Measurements from ENCODE around the gene RRM2.
A peak's percentile ranks its signal among the peaks of the same experiment; 100 is the strongest.

The RRM2 gene

GRCh38 chr2:10122500-10123280 lies at the start of gene RRM2:
RRM2 (plus strand) TSS chr2:10122739; CDS start chr2:10122799, 60 bp downstream.
- DNase-seq = peak; percentile 98

- DNase-seq = no peak
Measured at GRCh38 chr2:10073706-10074105, 48.8 kb upstream of the RRM2 start.

GRCh38 chr2:10075101-10075500 lies 47.4 kb upstream of the RRM2 start:
- no peak for DNase-seq

GRCh38 chr2:10075571-10076209 lies 46.8 kb upstream of the RRM2 start:
- no peak for DNase-seq

- DNase-seq = no peak
Measured at GRCh38 chr2:10076511-10076910, 46.0 kb upstream of the RRM2 start.

GRCh38 chr2:10076988-10077527 lies 45.5 kb upstream of the RRM2 start:
- no peak for DNase-seq

- DNase-seq = no peak
Measured at GRCh38 chr2:10078001-10078400, 44.5 kb upstream of the RRM2 start.

GRCh38 chr2:10078704-10079265 lies 43.8 kb upstream of the RRM2 start:
- peak; percentile 72 for DNase-seq

- no peak for DNase-seq
Measured at GRCh38 chr2:10079266-10079869, 43.2 kb upstream of the RRM2 start.

- DNase-seq = no peak
Measured at GRCh38 chr2:10079870-10080535, 42.5 kb upstream of the RRM2 start, which contains the start of gene CYS1. CYS1 (minus strand) TSS chr2:10080411; CDS start chr2:10080223, 188 bp downstream.

GRCh38 chr2:10080536-10081304 lies 41.8 kb upstream of the RRM2 start:
- DNase-seq = no peak

- DNase-seq = no peak
Measured at GRCh38 chr2:10083046-10083445, 39.5 kb upstream of the RRM2 start.

- DNase-seq = no peak
Measured at GRCh38 chr2:10083692-10084211, 38.8 kb upstream of the RRM2 start.

- no peak for DNase-seq
Measured at GRCh38 chr2:10084223-10084865, 38.2 kb upstream of the RRM2 start.

GRCh38 chr2:10085043-10085667 lies 37.4 kb upstream of the RRM2 start:
- DNase-seq = no peak

GRCh38 chr2:10085668-10086059 lies 36.9 kb upstream of the RRM2 start:
- DNase-seq = no peak

- DNase-seq = no peak
Measured at GRCh38 chr2:10086950-10087349, 35.6 kb upstream of the RRM2 start.

- DNase-seq = no peak
Measured at GRCh38 chr2:10087360-10087759, 35.2 kb upstream of the RRM2 start.

- no peak for DNase-seq
Measured at GRCh38 chr2:10089565-10090190, 32.9 kb upstream of the RRM2 start.
